Stimulated activated CD4-positive, alpha-beta T cell treated with anti-CD3 and anti-CD28 coated beads, TNF-alpha, amount 100 ng/mL, for 4 hours (primary cell): ENCODE results near the gene RRAS2.

ENCODE experiments used
- DNase-seq, 3 experiments: peaks; one replicate each; pipeline ENCODE4 v3.0.0-alpha.2; 2020; ENCODE audit warnings: low read depth in 3 of 3

Gene RRAS2

DNA sequence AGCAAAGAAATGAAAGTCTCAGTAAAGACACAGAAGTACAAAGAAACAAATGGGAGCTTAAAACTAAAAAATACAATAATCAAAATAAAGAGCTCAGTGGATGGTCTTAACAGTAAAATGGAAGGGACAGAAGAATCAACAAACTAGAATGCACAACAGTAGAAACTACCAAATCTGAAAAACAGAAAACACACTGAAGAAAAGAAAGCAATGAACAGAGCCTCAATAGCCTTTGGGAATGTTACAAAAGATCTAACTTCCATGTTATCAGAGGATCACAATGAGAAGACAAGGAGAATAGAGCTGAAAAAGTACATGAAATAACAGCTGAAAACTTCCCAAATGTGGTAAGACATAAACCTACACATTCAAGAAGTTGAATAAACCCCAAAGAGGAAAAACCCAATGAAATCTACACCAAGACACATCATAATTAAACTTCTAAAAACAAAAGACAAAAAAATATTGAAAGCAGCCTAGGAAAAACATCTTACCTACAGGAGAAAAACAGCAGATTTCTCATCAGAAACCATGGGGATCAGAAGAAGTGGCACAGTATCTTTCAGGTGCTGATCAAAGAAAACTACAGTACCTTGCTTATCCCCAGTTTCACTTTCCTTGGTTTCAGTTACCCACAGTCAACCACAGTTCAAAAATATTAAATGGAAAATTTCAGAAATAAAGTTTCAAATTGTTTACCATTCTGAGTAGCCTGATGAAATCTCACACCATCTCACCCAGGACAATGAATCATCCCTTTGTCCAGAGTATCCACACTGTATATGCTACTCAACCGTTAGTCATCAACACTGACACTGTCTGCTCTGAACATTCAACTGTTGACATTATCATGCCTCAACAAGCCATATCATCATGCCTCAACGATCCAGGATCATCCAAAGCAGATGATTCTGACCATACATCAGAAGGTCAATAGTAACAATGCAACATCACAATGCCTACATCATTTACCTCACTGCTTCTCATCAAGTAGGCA, 22.2 kb downstream of the RRAS2 start:
- DNase-seq = no peak

DNA sequence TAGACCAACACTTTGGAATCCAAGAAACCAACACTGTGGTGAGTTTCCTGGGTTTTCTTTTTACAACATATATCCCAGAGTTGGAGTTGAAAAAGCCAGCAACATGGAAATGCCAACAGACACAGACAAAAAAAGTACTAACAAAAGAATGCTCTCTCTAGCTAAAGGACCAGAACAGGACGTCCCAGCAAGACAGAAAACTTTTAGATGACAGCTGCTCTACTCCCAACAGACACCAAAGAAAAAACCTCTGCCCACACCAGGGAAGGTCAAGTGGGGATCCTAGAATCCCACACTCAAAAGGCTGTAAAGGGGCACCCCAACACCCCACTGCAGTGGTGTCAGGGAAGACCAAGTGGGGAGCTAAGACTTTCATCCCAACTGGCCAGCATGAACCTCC, 23.3 kb downstream of the RRAS2 start:
- no peak for DNase-seq

DNA sequence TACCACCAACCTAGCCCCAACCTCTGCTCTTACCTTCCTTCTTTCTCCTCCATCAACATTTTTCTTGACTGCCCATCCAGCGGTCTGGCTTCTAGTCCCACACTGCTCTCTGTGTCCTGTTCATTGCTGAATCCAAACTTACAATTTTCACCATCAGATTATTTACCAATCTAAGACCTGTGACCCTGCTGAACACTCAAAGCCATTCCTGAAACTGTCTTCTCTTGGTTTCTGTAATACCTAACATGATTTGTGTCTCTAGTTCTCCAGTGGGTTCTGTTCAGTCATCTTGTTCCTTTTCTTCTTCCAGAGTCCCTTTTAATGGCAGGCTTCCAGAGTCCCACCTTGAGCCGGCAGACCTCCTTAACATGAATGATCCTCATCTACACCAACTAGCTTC, 24.1 kb downstream of the RRAS2 start:
- no peak for DNase-seq

DNA sequence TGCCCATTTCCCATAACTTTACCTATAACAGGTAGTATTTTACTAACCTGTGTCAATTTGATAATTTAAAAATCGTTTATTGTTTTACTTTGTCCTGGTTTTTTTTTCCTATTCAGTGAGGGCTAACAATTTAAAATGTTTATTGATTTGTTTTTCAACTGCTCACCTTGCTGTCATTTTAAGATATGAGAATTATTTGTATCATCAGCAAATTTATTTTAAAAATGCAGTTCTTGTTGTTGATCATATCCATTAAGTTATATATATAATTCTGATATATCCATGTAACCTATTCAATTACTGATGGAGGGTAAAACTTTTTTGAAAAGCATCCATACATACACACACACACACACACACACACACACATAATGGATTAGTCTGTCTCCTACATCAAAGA, 24.8 kb downstream of the RRAS2 start:
- DNase-seq = no peak

DNA sequence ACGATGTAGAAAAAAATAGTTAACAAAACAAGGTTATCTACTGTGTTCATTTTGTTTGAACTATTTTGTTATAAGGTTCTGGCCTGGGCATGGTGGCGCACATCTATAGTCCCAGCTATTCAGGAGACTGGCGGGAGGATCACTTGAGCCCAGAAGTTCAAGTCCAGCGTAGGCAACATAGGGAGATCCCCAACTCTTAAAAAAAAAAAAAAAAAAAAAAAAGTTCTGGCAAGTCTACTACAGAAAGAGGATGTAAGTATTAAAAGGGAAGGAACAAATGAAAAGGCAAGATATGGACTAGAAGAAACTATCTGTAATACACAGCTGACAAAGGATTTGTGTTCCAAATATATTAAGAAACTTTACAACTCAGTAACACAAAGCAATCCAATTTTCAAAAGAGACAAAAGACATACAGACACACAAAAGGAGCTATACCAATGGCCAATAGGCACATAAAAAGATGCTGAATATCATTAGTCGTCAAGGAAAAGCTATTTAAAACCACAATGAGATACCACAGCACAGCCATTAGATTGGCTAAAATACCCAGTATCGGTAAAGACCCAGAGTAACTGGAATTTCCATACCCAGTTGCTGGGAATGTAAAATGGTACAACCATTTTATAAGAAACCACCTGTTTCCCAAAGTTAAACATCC, 27.4 kb downstream of the RRAS2 start:
- no peak for DNase-seq

DNA sequence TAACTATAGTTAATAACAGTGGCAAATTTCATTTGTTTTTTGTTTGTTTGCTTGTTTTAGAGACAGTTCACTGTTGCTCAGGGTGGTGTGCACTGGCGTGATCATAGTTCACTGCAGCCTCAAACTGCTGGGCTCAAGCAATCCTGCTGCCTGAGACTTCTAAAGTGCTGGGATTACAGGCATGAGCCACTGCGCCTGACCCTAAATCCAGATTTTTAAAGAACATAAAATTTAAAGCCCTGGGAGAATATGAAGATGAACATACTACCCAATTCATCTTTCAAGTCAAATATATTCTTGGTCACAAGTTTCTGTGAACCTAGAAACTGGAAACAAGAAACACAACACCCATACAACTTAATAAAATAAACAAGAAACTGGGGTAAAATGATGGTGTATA, 28.1 kb downstream of the RRAS2 start:
- no peak for DNase-seq

DNA sequence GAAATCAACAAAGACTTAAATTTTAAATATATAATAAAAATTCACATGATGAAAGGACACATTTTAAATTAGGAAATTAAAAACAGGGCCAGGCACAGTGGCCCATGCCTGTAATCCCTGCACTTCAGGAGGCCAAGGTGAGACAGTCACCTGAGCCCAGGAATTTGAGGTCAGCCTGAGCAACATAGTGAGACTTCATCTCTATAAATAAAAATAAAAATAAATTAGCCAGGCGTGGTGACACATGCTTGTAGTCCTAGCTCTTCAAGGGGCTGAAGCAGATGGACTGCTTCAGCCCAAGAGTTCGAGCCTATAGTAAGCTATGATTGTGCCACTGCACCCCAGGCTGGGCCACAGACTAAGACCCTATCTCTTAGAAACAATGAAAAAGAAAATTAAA, 29.3 kb downstream of the RRAS2 start:
- DNase-seq = no peak

DNA sequence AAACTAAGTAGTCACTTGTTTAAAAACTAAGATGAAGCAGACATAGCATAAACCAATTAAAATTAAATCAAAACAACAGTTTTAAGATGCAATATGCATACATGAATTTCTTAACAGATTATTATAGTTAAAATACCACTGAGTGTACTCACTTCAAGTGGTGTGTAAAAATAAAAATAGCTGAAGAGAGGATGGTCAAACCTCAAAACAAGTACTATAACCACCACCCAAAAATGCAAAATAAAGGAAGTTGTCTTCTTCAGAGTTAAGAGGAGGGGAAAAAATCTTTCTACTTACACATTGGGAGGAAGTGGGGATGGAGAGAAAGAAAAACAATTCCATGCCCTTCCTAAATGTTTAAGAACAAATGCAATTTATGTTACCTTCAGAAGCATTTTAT, 31.9 kb downstream of the RRAS2 start:
- no peak for DNase-seq

DNA sequence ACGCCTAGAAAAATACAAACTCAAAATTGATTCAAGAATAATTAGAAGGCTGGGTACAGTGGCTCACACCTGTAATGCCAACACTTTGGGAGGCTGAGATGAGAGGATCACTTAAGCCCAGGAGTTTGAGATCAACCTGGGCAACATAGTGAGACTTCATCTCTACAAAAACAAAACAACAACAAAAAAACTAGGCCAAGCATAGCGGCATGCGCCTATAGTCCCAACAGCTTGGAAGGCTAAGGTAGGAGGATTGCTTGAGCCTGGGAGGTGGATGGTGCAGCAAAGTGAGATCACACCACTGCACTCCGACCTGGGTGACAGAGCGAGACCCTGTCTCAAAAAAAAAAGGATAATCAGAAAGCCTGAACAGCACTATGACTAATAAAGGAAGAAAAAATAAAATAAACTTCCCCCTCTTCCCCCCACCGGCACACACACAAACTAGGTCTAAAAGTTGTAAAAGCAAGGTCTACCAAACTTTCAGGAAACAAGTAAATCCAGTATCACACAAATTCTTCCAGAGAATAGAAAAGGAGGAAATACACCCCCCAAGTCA, 35.8 kb downstream of the RRAS2 start:
- DNase-seq = no peak

DNA sequence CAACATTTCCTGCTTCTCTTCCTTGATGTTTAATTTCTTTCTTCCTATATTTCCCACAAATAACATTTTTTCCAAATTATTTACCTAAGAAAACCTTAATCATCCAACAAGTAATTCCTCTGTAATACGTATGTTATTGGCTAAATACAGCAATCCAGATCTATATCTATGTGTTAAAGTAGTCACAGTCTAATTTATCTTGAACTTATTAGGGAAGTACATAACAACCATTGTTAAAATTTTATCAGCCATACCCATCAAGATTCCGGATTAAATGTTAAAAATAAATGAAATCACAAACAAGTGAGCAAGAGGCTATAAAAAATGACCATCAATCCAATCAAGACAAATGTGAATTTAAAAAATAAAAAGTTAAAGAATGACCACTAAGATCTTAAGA, 36.5 kb downstream of the RRAS2 start:
- no peak for DNase-seq

DNA sequence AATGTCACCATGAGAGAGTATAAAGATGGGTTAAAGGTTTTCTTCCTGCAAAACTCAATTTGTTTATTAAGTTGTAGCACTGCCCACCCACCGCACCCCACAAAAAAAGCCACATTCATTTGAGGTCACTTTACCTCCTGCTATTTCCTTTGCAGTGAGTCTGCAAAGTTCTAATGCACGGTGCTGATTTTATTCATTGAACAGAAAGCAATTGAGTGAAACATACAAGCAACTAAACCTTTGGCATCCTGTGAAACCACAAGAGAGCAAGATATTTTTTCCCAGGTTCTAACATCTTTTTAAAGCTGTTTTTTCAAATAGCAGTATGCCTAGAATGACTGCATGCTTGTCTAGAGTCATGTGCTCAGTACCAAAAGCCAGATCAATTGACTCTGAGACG, 39.0 kb downstream of the RRAS2 start:
- DNase-seq = no peak

DNA sequence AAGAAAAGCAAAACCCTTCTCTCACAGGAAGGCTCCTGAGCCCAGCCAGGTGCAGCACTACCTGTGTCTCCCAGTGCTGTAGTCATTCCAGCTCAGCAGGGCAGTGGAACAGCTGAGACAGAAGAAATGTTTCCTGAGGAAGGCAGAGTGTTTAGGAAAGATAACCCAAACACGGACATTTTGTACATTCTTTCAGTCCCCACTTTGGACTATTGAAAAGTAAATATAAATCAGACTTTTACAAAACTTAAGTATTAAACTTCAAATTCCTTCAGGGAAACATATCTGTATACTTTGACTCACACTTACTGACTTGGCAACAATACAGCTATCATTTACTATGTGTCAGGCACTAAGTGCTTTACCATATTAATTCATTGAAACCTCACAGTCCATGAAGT, 40.4 kb downstream of the RRAS2 start:
- DNase-seq = no peak

DNA sequence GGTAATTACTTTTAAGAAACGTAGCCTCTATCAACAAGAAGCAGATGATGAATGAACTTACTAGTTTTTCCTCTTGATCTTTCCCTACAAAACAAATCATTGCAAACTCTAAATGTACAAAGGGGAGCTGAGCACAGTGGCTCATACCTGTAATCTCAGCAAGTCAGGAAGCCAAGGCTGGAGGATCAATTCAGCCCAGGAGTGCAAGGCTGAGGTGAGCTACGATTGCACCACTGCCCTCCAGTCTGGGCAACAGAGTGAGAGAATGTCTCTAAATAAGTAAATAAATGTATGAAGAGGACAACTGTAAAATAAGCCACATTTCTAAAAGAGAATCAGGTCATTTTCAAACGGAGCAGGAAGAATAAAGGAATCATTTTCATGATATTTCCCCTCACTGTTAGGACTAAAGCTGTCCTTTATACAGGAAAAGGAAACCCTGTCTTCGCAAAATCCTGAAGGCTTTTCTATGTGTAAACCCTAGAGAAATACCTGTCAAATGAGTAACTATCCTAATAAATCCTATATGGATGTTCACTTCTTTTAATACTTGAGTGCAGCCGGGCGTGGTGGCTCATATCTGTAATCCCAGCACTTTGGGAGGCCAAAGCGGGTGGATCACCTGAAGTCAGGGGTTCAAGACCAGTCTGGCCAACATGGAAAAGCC, 41.2 kb downstream of the RRAS2 start:
- DNase-seq = no peak

DNA sequence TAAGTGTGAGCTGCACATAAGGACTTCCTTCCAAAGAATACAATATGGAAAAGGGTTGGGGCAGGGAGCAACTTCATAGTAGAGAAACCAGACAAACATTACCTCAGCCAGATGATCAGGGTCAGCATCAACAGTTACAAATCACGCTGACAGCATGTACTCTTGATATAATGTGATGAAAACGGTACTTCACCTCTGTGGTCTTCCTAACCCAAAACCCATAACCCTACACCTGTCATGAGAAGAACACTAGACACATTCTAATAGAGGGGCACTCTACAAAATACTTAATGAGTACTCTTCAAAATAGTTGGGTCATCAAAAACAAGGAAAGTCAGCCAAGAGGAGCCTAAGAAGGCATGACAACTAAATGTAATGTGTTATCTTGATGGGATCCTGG, 43.9 kb downstream of the RRAS2 start:
- no peak for DNase-seq

DNA sequence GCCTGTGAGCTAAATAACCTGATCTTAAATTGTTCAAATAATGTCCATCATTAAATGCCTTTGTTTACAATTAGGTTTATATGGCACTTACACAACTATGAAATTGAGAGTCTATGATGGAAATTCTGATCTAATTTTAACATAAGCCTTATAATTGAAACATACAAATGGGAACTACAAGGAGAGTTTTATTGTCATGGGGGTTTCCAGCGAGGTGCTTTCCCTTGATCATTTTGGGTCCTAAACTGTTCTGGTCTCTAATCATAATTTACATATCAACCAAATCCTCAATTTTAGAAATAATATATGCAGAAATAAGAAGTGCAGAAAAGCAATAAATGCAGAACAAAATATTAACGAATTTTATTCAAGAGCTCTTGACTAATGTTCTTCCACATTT, 44.9 kb downstream of the RRAS2 start:
- DNase-seq = no peak

DNA sequence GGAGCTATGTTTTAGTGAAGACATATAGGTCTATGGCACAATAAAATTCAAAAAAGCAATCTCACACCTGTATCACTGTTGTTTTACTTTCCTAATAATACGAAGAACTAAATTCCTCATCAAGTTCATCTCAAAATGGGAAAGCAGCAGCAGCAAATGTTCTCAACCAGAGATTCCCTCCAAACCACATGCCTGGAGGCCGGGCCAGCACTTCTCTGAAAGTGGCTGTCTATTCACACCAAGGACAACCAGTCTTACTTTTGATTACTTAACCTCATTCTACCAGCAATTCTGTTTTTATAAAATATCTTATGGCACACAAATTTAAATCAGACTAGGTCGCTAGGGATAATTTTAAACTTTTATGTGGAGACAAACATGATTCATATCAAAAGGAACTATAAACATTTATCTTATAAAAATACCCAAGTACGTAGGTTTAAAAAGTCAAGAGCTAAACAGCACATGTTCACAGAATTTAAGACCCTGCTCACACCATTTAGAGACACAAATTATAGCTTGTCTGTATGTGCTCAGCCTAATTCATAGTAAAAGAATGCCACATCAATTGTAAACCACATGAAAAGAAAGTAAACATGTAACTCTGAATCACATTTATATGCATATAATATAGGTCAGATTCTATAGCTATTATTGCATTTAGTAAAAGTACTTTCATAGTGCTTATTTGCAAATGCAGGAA, 46.1 kb downstream of the RRAS2 start:
- no peak for DNase-seq

DNA sequence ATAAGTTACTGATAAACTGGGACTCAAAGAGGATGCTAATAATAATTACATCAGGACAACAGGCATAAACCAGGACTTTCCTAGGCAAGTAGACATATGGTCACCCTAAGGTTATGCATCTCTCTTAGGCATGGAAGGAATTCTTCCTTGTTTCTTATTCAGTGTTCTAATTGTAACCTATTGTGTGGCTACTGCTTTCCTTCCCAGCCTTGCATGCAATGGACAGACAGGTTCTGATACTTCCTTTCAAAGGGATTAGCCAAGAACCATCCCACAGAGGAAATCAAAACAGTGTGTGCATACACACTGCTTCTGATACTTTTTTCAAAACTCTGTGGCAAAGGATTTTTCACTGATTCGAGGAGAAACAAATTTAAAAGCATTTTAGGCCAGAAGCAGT, 48.3 kb downstream of the RRAS2 start:
- no peak for DNase-seq

DNA sequence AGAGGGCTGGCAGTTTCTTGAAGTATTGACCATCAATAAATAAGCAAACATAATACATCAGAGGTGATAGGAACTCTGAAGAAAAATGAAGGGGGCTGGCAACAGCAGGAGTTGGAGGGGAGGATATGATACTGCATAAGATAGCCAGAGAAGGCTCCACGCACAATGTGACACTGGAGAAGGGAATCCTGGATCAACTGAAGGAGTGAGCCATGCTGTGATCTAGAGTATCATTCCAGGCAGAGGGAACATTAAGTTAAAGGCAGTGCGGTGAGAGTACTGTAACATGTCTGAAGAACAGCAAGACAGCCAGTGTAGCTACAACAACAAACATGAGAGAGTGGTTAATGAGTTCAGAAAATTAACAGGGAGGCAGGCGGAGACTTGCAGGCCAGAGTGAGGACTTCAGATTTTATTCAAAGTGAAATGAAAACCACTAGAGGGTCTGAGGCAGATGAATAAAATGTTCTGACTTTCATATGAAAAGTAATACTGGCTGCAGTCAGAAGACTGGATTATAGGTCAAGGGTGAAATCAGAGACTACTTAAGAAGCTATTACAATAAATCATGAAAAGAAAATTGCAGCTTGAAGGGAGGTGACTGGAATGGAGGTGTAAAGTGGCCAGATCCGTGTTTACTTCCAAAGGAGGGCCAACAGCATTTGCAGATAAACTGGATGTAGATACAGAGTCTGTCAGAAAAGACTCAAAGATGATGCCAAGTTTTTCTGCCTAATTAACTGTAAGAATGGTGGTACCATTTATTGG, 49.4 kb downstream of the RRAS2 start:
- no peak for DNase-seq

DNA sequence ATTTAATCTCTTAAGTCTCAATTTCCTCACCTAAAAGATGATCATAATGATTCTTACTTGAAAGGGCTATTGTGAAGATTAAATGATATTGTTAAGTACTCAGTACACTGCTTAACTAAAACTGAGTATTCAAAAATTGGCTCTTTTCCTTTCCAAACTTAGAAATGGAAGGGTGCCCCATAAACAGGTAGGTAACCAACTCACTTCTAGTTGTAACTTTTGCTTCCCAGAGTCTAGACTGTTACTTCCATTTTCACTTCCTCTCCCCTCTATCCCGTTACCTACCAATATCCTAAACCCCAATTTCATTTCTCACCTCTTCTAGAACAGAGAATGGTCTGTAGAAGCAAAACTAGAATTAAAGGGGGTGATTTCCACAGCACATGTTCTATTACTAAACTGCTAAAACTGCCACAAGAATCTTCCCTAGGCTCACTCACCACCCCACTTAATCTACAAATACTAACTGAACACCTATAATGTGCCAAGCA, 50.0 kb downstream of the RRAS2 start:
- no peak for DNase-seq

DNA sequence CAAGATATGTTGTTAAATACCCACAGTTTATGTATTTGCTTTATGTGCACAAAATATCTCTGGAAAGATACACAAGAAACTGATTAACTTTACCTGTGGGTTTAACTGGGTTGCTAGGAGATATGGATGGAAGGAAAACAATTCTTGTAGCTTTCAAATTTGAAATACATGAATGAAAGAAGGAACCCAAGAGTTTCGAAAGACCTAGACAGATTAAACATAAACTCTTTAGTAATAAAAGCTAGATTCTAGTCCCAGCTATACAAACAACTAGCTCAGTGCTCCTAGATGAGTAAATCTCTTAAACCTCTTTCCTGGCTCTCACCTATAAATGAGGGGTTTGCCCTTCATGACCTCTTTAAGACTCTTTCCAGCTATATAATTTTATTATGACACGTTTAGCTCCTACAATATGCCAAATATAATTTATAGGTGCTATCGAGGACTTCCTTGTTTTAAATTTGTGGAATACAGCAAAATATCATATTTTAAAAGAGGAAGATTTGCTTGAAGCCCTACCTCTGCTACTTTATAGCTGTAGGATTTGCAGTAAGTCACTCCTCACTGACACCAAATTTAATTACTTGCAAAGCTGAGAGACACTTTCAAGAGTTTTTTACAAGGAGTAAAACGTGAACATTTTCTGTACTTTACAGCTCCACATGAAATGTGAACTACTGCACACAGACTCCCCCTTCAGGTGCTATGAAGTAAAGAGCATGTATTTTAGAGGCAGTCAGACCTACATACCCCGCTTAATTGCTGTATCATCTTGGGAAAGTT, 50.7 kb downstream of the RRAS2 start:
- no peak for DNase-seq
